ENCODE measurements around the gene PHYKPL. TPM values are rescaled to one million over a fixed set of nuclear protein-coding genes. Genes with fewer than 3 reads are reported as not detected.
"Not testable (repeated sequence)": the region's sequence is repeated elsewhere in the genome, so short reads cannot be mapped to it uniquely, and the experiment has no call there.

PHYKPL gene
- total RNA-seq, 1 donor from 2014 or later = 42.4 TPM

- DNase-seq = no peak
Observed at GRCh38 chr5:178264044-178264443, 31.4 kb upstream of the PHYKPL start.

- DNase-seq = no peak
Observed at GRCh38 chr5:178261666-178262600, 29.3 kb upstream of the PHYKPL start.

DNA sequence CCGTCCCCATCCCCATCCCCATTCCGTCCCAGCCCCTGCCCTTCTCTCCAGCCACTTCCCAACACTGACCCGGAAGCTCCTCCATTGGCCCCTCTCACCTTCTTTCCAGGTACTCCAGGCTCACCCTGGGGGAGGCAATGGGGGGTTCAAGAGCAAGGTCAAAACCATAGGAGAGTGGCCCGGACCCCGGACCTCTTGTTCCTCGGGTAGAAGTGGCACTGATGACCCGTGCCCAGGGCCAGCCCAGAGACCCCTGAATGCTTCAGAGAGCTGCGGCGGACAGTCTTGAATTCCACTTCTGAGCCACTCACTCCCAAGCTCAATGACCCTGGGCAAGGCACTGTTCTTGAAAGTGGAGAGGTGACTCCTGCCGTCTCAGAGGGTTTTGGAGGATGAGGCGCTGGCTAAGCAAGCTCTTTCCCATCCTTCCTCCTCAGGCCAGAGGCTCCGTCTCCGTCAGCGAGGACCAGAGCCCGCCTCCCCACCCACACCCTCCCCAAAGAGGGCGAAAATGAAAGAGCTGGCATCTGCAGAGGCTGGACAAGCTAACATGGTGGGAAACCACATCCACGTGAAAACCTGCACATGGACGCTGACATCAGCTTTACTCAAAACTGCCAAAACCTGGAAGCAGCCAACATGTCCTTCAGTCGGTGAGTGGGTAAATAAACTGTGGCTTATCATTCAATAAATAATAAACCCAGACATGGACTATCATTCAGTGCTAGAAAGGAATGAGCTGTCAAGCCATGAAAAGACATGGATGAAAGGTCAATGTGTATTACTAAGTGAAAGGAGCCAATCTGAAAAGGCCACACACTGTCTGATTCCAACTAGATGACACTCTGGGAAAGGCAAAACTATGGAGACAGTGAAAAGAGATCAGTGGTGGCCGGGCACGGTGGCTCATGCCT lies 27.3 kb upstream of the PHYKPL start:
- DNase-seq = no peak

- DNase-seq = no peak
Observed at GRCh38 chr5:178257650-178258049, 25.0 kb upstream of the PHYKPL start.

DNA sequence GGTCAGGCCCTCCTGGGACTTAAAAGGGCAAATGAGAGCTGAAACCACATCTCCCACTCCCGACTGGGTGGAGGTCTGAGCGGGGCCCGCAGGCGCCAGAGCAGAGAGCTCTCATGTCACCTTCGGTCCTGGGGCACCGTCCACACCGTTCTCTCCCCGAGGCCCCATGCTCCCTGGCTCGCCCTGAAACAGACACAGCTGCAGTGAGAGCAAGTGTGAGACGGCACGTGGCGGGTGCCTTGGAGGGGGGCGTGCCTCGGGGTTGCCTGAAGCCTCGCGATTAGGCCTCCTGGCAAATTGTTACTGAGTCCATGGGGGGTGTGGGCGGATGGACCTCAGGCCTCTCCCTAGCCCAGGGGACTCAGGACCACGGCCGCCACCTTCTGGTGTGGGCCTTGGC lies 24.1 kb upstream of the PHYKPL start:
- no peak for DNase-seq

GRCh38 chr5:178253632-178254031 lies 21.0 kb upstream of the PHYKPL start:
- not testable (repeated sequence) for DNase-seq

- no peak for DNase-seq
Observed at GRCh38 chr5:178252258-178252657, 19.7 kb upstream of the PHYKPL start.

GRCh38 chr5:178250263-178250662 lies 17.7 kb upstream of the PHYKPL start:
- DNase-seq = no peak

DNA sequence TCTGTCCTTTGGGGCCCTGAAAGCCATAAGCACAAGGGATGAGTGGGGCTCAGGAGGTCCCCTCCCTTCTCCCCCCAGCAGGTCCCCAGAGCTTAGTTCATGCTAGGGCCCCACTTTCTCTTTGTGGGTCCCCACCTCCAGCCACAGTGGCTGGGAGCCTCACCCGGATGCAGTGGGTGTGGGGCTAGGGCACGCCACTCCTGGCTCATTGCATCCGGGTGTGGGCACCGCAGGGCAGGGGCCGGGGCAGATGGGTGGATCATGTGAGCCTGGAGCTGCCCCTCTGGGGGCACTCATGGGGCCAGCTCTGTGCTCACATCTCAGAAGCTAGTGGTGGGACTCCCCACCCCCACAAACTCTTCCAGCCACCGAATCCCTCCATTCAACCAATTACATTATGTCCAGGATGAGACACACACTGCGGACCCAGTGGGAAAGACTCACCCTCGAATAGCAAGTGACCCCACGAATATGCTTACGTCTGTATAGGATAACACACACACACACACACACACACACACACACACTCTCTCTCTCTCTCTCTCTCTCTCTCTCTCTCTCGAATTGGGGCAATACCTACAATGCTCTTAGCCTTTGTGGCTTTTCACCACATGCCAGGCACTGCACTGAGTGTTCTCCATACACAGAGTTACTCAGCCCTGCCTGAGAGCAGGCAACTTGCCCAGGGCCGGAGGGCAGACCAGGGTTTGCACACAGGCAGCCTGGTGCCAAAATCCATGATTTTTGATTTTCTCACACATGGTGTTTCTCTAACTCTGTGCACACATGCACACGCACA lies 16.8 kb upstream of the PHYKPL start:
- no peak for DNase-seq

DNA sequence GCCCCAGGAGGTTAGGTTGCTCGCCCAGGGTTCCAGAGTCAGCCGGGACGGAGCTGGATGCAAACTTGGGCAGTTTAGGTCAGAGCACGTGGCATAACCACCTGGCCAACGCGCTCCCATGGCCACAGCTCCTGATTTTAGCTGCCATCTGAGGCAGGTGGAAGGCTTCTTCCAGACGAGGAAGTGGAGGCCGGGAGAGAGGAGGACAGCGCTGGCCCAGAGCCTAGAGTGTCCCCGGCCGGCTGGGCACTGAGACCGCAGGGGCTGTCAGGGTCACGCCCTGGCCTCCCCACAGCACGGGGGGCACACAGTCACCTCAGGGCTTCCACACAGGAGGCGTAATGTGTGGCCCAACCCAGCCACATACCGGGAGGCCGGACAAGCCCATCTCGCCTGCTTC lies 16.1 kb upstream of the PHYKPL start:
- DNase-seq = no peak

- DNase-seq = no peak
Observed at GRCh38 chr5:178247481-178248456, 15.2 kb upstream of the PHYKPL start.

GRCh38 chr5:178246624-178247279 lies 14.2 kb upstream of the PHYKPL start:
- peak; percentile 24 for DNase-seq

DNA sequence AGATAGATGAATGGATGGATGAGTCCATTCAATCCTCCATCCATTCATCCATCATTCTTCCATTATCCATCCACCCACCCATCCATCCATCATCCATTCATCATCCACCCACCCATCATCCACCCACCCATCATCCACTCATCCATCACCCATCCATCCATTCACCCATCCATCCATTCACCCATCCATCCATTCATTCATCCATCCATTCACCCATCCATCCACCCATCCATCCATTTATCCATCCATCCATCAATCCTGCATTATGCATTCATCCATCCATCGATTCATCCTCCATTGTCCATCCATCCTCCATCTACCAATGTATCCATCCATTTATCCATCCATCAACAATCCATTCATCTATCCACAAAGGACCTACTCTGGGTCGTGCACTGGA lies 12.8 kb upstream of the PHYKPL start:
- DNase-seq = no peak

DNA sequence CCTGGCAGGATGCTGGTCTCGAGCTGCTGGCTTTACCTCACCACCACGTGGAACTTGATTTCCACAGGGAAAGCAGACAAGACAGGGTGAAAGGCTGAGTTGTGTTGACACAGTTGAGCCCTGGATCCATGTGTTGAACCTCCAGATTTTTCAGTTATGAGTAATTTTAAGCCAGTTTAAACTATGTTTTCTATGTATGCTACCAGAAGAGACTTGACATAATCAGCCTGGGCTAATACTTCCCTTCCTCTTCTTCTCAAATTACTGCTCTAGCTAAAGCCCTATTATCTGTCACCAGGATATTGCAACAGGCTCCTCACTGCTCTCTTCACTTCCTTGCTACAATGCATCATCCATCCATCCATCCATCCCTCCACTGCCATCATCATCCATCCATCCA lies 12.0 kb upstream of the PHYKPL start:
- DNase-seq = no peak

DNA sequence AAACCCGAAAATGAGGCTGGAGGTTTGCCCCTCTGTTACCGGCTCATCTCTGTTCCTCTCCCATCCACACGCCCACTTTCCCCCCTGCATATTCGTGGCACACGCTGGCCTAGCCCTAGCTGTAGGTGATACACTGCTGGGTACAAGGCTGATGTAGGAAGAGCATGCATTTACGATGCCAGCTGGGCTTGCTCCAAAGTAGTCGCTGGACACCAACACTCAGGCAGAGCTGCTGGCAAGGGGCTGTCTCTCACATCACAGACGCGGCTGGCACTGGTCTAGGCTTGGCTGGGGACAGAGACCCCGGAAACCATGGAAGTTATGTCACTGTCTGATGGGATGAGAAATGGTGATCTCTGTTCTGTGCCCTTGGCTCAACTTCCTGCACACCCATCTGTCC lies 9.8 kb upstream of the PHYKPL start:
- DNase-seq = no peak

- DNase-seq = no peak
Observed at GRCh38 chr5:178241688-178242231, 9.2 kb upstream of the PHYKPL start.

- DNase-seq = no peak
Observed at GRCh38 chr5:178241231-178241663, 8.6 kb upstream of the PHYKPL start.

DNA sequence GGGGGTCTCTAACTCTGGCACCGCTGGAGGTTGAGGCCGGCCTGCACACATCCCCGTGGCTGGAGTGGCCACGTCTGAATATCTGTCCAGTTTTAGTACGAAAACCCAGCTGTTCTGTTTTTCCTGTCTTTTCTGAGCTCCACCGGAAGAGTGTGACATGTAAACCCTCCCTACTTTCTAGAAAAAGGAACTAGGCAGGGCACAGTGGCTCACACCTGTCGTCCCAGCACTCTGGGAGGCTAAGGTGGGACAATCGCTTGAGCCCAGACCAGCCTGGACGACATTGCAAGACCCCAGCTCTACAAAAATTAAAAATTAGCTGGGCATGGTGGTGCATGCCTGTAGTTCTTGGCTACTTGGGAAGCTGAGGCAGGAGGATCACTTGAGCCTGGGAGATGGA lies 8.2 kb upstream of the PHYKPL start:
- DNase-seq = no peak

DNA sequence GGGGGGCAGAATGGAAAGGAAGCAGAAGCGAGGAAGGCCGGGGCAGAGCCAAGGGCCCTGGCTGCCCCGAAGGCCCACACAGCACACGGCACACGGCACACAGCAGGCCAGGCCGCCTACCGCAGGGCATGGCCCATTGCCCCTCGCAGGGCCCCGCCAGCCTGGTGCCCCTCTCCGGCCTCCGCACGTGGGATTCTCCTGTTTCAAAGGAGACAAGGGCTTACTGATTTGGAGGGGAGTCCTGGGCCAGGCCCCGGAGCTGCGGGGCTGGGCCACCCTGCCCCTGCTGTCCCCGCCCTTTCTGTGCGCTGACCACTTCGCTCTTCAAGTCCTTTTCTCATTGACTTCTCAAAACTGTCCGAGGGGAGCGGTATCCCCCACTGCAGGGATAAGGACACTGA lies 7.7 kb upstream of the PHYKPL start:
- DNase-seq = no peak

Data from skin of body (tissue), 2 donors.